ENCODE results near the gene MYF5.

The MYF5 gene

GRCh38 chr12:80715713-80716249 lies 931 bp upstream of the MYF5 start:
- H3K27me3 ChIP-seq (ENCODE audit: control insufficient read depth, insufficient read depth, low read length), result peaks cover 5% of the 10 kb centered on the region; the same call in 1 of the 2 replicates
- no peak for DNase-seq (ENCODE audit: low read depth, low spot score)
- H3K36me3 ChIP-seq (ENCODE audit: control insufficient read depth, insufficient read depth, low read length), result no peaks in the 10 kb centered on the region
- no peak overlapping the region for H3K4me3 ChIP-seq (ENCODE audit: low read length)
- WGBS (ENCODE audit: insufficient coverage, insufficient read length), result no CpG with 5 or more reads among the region's 10 CpGs
- H3K9me3 ChIP-seq (ENCODE audit: control insufficient read depth, insufficient read depth, low read length), result no peaks in the 10 kb centered on the region
- H3K4me1 ChIP-seq (ENCODE audit: control insufficient read depth, insufficient read depth, low read length), result no peaks in the 10 kb centered on the region
- H3K27ac ChIP-seq (ENCODE audit: low read length), result no peak overlapping the region

DNA sequence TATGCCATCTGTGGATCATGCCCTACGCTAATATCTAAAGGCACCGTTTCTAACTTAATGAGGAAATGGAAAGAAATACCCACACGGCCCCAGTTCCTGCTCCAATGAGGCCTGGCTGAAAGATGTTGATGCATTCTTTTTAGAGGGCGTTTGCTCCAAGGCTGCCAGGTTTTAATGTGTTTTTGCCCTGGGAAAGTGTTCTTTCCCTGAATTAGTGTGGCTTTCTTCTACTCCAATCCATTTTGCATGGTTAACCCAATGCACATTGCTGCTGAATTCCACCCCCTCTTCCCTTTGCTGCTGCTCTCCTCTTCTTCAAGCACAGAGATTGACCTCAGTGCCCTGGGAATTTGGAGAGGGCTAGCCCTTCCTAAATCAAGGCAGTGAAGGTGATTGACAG lies 1.1 kb downstream of the MYF5 start:
- no CpG with 5 or more reads among the region's 4 CpGs for WGBS (ENCODE audit: insufficient coverage, insufficient read length)
- Histone ChIP-seq H3K9me3 (ENCODE audit: control insufficient read depth, insufficient read depth, low read length) (no peaks in the 10 kb centered on the region), H3K4me3 (ENCODE audit: low read length) (no peak overlapping the region), H3K4me1 (ENCODE audit: control insufficient read depth, insufficient read depth, low read length) (no peaks in the 10 kb centered on the region), H3K36me3 (ENCODE audit: control insufficient read depth, insufficient read depth, low read length) (no peaks in the 10 kb centered on the region), H3K27ac (ENCODE audit: low read length) (no peak overlapping the region), H3K27me3 (ENCODE audit: control insufficient read depth, insufficient read depth, low read length) (peaks cover 1% of the 10 kb centered on the region; the same call in 1 of the 2 replicates)
- DNase-seq (ENCODE audit: low read depth, low spot score), result no peak

GRCh38 chr12:80720516-80720915 lies 3.8 kb downstream of the MYF5 start:
- Histone ChIP-seq H3K36me3 (ENCODE audit: control insufficient read depth, insufficient read depth, low read length) (no peaks in the 10 kb centered on the region), H3K4me3 (ENCODE audit: low read length) (no peak overlapping the region), H3K27ac (ENCODE audit: low read length) (no peak overlapping the region), H3K27me3 (ENCODE audit: control insufficient read depth, insufficient read depth, low read length) (no peaks in the 10 kb centered on the region; the same call in 1 of the 2 replicates), H3K4me1 (ENCODE audit: control insufficient read depth, insufficient read depth, low read length) (no peaks in the 10 kb centered on the region), H3K9me3 (ENCODE audit: control insufficient read depth, insufficient read depth, low read length) (no peaks in the 10 kb centered on the region)
- WGBS (ENCODE audit: insufficient coverage, insufficient read length), result no CpG with 5 or more reads among the region's 1 CpG
- no peak for DNase-seq (ENCODE audit: low read depth, low spot score)

DNA sequence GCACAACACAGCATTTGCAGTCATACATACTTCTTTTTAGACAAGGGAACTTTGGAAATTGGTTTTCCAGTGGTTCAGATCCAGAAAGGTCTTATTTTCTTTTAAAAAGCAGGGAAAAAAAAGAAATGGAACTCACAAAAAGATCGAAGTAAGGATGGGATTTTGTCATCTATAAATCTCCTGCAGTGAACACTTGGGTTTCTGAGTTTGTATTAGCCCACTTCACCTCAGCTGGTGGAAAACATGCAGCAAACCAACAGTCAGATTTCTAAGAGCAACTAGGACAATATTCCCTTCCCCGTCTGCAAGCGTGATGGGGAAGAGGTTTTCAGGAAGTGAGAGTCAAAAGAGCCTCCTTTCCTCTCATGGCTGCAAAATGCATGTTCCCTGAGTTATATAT lies 4.6 kb downstream of the MYF5 start:
- Histone ChIP-seq H3K9me3 (ENCODE audit: control insufficient read depth, insufficient read depth, low read length) (no peaks in the 10 kb centered on the region), H3K27me3 (ENCODE audit: control insufficient read depth, insufficient read depth, low read length) (no peaks in the 10 kb centered on the region), H3K36me3 (ENCODE audit: control insufficient read depth, insufficient read depth, low read length) (no peaks in the 10 kb centered on the region), H3K4me1 (ENCODE audit: control insufficient read depth, insufficient read depth, low read length) (no peaks in the 10 kb centered on the region), H3K27ac (ENCODE audit: low read length) (no peak overlapping the region), H3K4me3 (ENCODE audit: low read length) (no peak overlapping the region)
- DNase-seq (ENCODE audit: low read depth, low spot score), result no peak
- no CpG with 5 or more reads among the region's 3 CpGs for WGBS (ENCODE audit: insufficient coverage, insufficient read length)

DNA sequence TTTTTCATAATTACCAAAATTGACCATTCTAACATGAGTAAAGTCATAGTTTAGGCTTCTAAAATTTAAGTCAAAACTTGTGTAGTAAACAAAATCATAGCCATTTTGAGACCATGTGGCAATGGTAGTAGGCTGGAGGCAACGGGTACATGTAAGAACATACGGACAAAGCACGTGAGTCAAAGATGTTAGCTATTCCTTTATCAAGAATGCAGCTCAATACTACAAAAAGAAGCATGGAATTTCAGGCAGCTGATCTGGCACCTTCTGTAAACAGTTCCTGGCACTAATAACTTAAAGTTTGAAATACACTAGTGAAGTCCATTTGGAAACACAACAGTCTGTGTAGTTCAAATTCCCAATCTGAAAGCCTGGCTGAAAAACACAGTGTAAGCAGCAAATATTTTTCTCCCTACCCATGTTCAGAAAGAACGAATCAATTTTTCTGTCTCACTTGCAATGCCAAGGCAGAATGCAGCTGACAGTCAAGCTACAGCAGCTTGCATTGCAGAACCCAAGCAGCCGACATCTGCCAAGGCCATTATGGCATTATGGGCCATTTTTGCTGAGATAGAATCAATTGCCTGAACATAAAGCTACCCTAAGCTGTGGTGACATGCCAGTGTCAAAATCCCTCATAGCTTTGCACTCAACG lies 29.3 kb downstream of the MYF5 start:
- H3K4me3 ChIP-seq (ENCODE audit: low read length), result no peak overlapping the region
- H3K9me3 ChIP-seq (ENCODE audit: control insufficient read depth, insufficient read depth, low read length), result no peaks in the 10 kb centered on the region
- no peak overlapping the region for H3K27ac ChIP-seq (ENCODE audit: low read length)
- no peaks in the 10 kb centered on the region for H3K36me3 ChIP-seq (ENCODE audit: control insufficient read depth, insufficient read depth, low read length)
- WGBS (ENCODE audit: insufficient coverage, insufficient read length), result no CpG with 5 or more reads among the region's 6 CpGs
- H3K27me3 ChIP-seq (ENCODE audit: control insufficient read depth, insufficient read depth, low read length), result no peaks in the 10 kb centered on the region
- no peaks in the 10 kb centered on the region for H3K4me1 ChIP-seq (ENCODE audit: control insufficient read depth, insufficient read depth, low read length)
- no peak for DNase-seq (ENCODE audit: low read depth, low spot score)

GRCh38 chr12:80747800-80748199 lies 31.1 kb downstream of the MYF5 start:
- no peak for DNase-seq (ENCODE audit: low read depth, low spot score)
- Histone ChIP-seq H3K27ac (ENCODE audit: low read length) (no peak overlapping the region), H3K9me3 (ENCODE audit: control insufficient read depth, insufficient read depth, low read length) (no peaks in the 10 kb centered on the region), H3K36me3 (ENCODE audit: control insufficient read depth, insufficient read depth, low read length) (no peaks in the 10 kb centered on the region), H3K4me1 (ENCODE audit: control insufficient read depth, insufficient read depth, low read length) (no peaks in the 10 kb centered on the region), H3K27me3 (ENCODE audit: control insufficient read depth, insufficient read depth, low read length) (no peaks in the 10 kb centered on the region), H3K4me3 (ENCODE audit: low read length) (no peak overlapping the region)
- WGBS (ENCODE audit: insufficient coverage, insufficient read length), result no CpG with 5 or more reads among the region's 2 CpGs

- no peaks in the 10 kb centered on the region for H3K27me3 ChIP-seq (ENCODE audit: control insufficient read depth, insufficient read depth, low read length)
- no CpG with 5 or more reads among the region's 2 CpGs for WGBS (ENCODE audit: insufficient coverage, insufficient read length)
- no peaks in the 10 kb centered on the region for H3K4me1 ChIP-seq (ENCODE audit: control insufficient read depth, insufficient read depth, low read length)
- H3K27ac ChIP-seq (ENCODE audit: low read length), result no peak overlapping the region
- H3K9me3 ChIP-seq (ENCODE audit: control insufficient read depth, insufficient read depth, low read length), result no peaks in the 10 kb centered on the region
- no peak overlapping the region for H3K4me3 ChIP-seq (ENCODE audit: low read length)
- DNase-seq (ENCODE audit: low read depth, low spot score), result no peak
- no peaks in the 10 kb centered on the region for H3K36me3 ChIP-seq (ENCODE audit: control insufficient read depth, insufficient read depth, low read length)
Measured at GRCh38 chr12:80749456-80749855, 32.7 kb downstream of the MYF5 start.

GRCh38 chr12:80752464-80752863 lies 35.8 kb downstream of the MYF5 start:
- Histone ChIP-seq H3K36me3 (ENCODE audit: control insufficient read depth, insufficient read depth, low read length) (no peaks in the 10 kb centered on the region), H3K4me3 (ENCODE audit: low read length) (no peak overlapping the region), H3K27ac (ENCODE audit: low read length) (no peak overlapping the region), H3K9me3 (ENCODE audit: control insufficient read depth, insufficient read depth, low read length) (no peaks in the 10 kb centered on the region), H3K4me1 (ENCODE audit: control insufficient read depth, insufficient read depth, low read length) (no peaks in the 10 kb centered on the region), H3K27me3 (ENCODE audit: control insufficient read depth, insufficient read depth, low read length) (no peaks in the 10 kb centered on the region)
- no peak for DNase-seq (ENCODE audit: low read depth, low spot score)

DNA sequence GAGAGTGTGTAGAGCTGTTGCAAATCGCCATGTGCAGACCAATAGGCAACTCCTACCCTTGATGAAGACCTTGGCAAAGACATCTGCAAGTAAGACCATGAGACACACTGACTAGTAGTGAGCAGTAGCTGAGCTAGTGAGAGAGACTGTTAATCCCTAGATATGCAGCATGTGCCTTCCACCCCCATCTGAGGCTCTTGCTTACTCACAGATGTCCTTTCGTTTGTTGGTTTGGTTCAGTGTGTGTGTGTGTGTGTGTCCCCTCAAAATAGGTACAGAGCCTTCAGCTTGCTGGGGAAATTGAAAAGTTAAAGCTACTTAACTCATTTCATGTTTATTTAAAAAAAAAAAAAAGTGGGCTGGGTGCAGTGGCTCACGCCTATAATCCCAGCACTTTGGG lies 37.6 kb downstream of the MYF5 start:
- H3K36me3 ChIP-seq (ENCODE audit: control insufficient read depth, insufficient read depth, low read length), result no peaks in the 10 kb centered on the region
- no peaks in the 10 kb centered on the region for H3K4me1 ChIP-seq (ENCODE audit: control insufficient read depth, insufficient read depth, low read length)
- H3K27me3 ChIP-seq (ENCODE audit: control insufficient read depth, insufficient read depth, low read length), result no peaks in the 10 kb centered on the region
- H3K9me3 ChIP-seq (ENCODE audit: control insufficient read depth, insufficient read depth, low read length), result no peaks in the 10 kb centered on the region
- no CpG with 5 or more reads among the region's 3 CpGs for WGBS (ENCODE audit: insufficient coverage, insufficient read length)
- no peak for DNase-seq (ENCODE audit: low read depth, low spot score)
- no peak overlapping the region for H3K27ac ChIP-seq (ENCODE audit: low read length)
- H3K4me3 ChIP-seq (ENCODE audit: low read length), result no peak overlapping the region

- no peaks in the 10 kb centered on the region for H3K9me3 ChIP-seq (ENCODE audit: control insufficient read depth, insufficient read depth, low read length)
- no peaks in the 10 kb centered on the region for H3K27me3 ChIP-seq (ENCODE audit: control insufficient read depth, insufficient read depth, low read length)
- H3K36me3 ChIP-seq (ENCODE audit: control insufficient read depth, insufficient read depth, low read length), result no peaks in the 10 kb centered on the region
- no peaks in the 10 kb centered on the region for H3K4me1 ChIP-seq (ENCODE audit: control insufficient read depth, insufficient read depth, low read length)
- WGBS (ENCODE audit: insufficient coverage, insufficient read length), result no CpG with 5 or more reads among the region's 1 CpG
- no peak overlapping the region for H3K4me3 ChIP-seq (ENCODE audit: low read length)
- no peak overlapping the region for H3K27ac ChIP-seq (ENCODE audit: low read length)
- DNase-seq (ENCODE audit: low read depth, low spot score), result no peak
Measured at GRCh38 chr12:80756875-80757274, 40.2 kb downstream of the MYF5 start.

- no peaks in the 10 kb centered on the region for H3K36me3 ChIP-seq (ENCODE audit: control insufficient read depth, insufficient read depth, low read length)
- H3K4me3 ChIP-seq (ENCODE audit: low read length), result no peak overlapping the region
- H3K27ac ChIP-seq (ENCODE audit: low read length), result no peak overlapping the region
- DNase-seq (ENCODE audit: low read depth, low spot score), result no peak
- H3K27me3 ChIP-seq (ENCODE audit: control insufficient read depth, insufficient read depth, low read length), result no peaks in the 10 kb centered on the region
- H3K9me3 ChIP-seq (ENCODE audit: control insufficient read depth, insufficient read depth, low read length), result no peaks in the 10 kb centered on the region
- no CpG with 5 or more reads among the region's 5 CpGs for WGBS (ENCODE audit: insufficient coverage, insufficient read length)
- H3K4me1 ChIP-seq (ENCODE audit: control insufficient read depth, insufficient read depth, low read length), result peaks cover 1% of the 10 kb centered on the region; the same call in 1 of the 2 replicates
Measured at GRCh38 chr12:80761838-80762237, 45.1 kb downstream of the MYF5 start.

Measured in iPS DF 6.9 (cell line).